B cell (primary cell): ENCODE data around the gene ARHGEF10L.

Source experiments
- CTCF ChIP-seq: fragments of 200-600 bp; IDR thresholded peaks from one replicate; pipeline ENCODE4 v1.8.0; 2022; ENCODE audit warnings: antibody characterized with exemption, mild to moderate bottlenecking
- EZH2 ChIP-seq: IDR thresholded peaks from 2 replicates; pipeline ENCODE4 v1.6.1; 2012; ENCODE audit warnings: borderline replicate concordance, low read depth, mild to moderate bottlenecking, moderate library complexity, low read length; ENCODE audit not compliant: insufficient read depth, poor library complexity, severe bottlenecking

- TF ChIP-seq CTCF (no peak), EZH2 (no peak)
Measured at GRCh38 chr1:17636612-17637011, 97.1 kb downstream of the ARHGEF10L start.
